SU-DHL-6 (cell line): ENCODE measurements around the gene CLEC18C.
"Not testable (repeated sequence)": the region's sequence is repeated elsewhere in the genome, so short reads cannot be mapped to it uniquely, and the experiment has no call there.

ENCODE experiments used
- EZH2phosphoT487 ChIP-seq: fragments of 200-600 bp; sonication (generic), shearing (Covaris generic); conservative IDR thresholded peaks from 2 replicates; pipeline ENCODE4 v1.6.1; 2018; ENCODE audit warnings: mild to moderate bottlenecking, antibody characterized with exemption, low read length, moderate library complexity, mixed read lengths
- TF ChIP-seq, protein P1 (sequence below): fragments of 200-600 bp; sonication (generic); IDR thresholded peaks from one replicate; pipeline ENCODE4 v1.5.1; 2017; ENCODE audit warnings: antibody characterized with exemption, mild to moderate bottlenecking, low read length, moderate library complexity; ENCODE audit not compliant: insufficient read depth, poor library complexity, severe bottlenecking

DNA sequence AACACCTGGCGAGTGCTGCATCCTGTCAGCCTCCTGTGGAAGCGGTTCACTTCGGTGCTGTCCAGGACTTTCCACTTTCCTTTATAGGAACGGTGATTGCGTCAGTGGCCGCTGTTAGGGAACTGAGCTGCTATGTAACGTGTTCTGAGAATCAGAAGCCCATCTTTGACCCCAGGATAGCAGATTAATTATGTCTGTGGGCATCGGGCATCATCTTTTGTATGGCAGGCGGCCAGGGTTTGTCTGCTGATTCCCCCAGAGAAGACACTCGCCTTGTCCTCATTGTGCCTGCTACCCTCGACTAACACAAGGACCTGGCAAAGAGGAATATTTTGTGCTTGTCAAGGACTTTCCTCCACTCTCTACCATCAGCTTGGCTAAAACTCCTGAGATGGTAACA lies 25.7 kb upstream of the CLEC18C start:
- TF ChIP-seq, protein P1, sequence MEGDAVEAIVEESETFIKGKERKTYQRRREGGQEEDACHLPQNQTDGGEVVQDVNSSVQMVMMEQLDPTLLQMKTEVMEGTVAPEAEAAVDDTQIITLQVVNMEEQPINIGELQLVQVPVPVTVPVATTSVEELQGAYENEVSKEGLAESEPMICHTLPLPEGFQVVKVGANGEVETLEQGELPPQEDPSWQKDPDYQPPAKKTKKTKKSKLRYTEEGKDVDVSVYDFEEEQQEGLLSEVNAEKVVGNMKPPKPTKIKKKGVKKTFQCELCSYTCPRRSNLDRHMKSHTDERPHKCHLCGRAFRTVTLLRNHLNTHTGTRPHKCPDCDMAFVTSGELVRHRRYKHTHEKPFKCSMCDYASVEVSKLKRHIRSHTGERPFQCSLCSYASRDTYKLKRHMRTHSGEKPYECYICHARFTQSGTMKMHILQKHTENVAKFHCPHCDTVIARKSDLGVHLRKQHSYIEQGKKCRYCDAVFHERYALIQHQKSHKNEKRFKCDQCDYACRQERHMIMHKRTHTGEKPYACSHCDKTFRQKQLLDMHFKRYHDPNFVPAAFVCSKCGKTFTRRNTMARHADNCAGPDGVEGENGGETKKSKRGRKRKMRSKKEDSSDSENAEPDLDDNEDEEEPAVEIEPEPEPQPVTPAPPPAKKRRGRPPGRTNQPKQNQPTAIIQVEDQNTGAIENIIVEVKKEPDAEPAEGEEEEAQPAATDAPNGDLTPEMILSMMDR, result not testable (repeated sequence)
- TF ChIP-seq EZH2phosphoT487, result not testable (repeated sequence)
